Right cardiac atrium (tissue), 5 donors: ENCODE measurements around the gene QSOX1. TPM values are rescaled to one million over a fixed set of nuclear protein-coding genes. Genes with fewer than 3 reads are reported as not detected.
A peak's percentile ranks its signal among the peaks of the same experiment; 100 is the strongest.

Experiments used
- ATAC-seq, 2 donors: fragments of 200-7000 bp; cut with Tn5 transposase; one replicate each; pipeline versions ENCODE4 v1.8.0 to v1.9.1; 2020; ENCODE audit warnings: moderate library complexity in 2 of 2, mild to moderate bottlenecking in 1 of 2
- DNase-seq, 3 donors: peaks; one replicate each; pipeline ENCODE4 v3.0.0-alpha.2; 2020
- H3K27ac ChIP-seq: one replicate; pipeline ENCODE4 v1.5.1; 2013; ENCODE audit warnings: mild to moderate bottlenecking, low read length, control low read depth, moderate library complexity
- H3K27me3 ChIP-seq: one replicate; pipeline ENCODE4 v1.6.1; 2013; ENCODE audit not compliant: control insufficient read depth, insufficient read depth
- H3K4me1 ChIP-seq: one replicate; pipeline ENCODE4 v1.6.1; 2013; ENCODE audit warnings: low read length; ENCODE audit not compliant: control insufficient read depth, insufficient read depth
- H3K4me3 ChIP-seq: one replicate; pipeline ENCODE4 v1.5.1; 2013; ENCODE audit warnings: low read length, control low read depth
- H3K9me3 ChIP-seq: one replicate; pipeline ENCODE4 v1.6.1; 2013; ENCODE audit warnings: low read length; ENCODE audit not compliant: control insufficient read depth
- whole genome bisulfite sequencing: extraction: QIAGEN DNeasy Blood & Tissue Kit; methylation state at CpG from one replicate; pipeline ENCODE4 v1.1.7; 2013; 5-methylcytosine and 5-hydroxymethylcytosine counted together
- intact Hi-C, 4 donors: fragments of 100-400 bp; cut with DNase I; formaldehyde crosslinking; loops; one replicate each; pipeline versions ENCODE4 v1.11.0 to v1.14.0; 2022 to 2023
- polyA plus RNA-seq: library from polyadenylated mRNA; stranded (reverse); fragments of 200-250 nt; gene quantifications from one replicate; pipeline ENCODE4 v1.2.3, GENCODE V29; 2013
- total RNA-seq, 4 donors: library from RNA; stranded (reverse); fragmentation: NEBNext Ultra II Directional; extraction: Animal tissue kit (Norgen Biotek cat#: 25700); gene quantifications; one replicate each; pipeline ENCODE4 v1.2.1, GENCODE V29; 2021
- donor health status: healthy with polysubstance abuse.
- donor health status: DM: no; HTN: yes; CAD: no.
- donor health status: DM: no; HTN: no; CAD: no.
- donor health status: DM: no; HTN: yes; CAD: no; lungs with severe emphysema.
- donor health status: DM: yes; HTN: yes; CAD: no.

QSOX1 gene
- total and polyA plus RNA-seq, 5 donors, result 218 to 399 (median 353) TPM

- H3K4me3 ChIP-seq, result no peak overlapping the region
- H3K27me3 ChIP-seq, result no peaks in the 10 kb centered on the region
- H3K4me1 ChIP-seq, result peaks cover 23% of the 10 kb centered on the region
- intact Hi-C loops, result no loop called here
- ATAC-seq, result no peak
- no peaks in the 10 kb centered on the region for H3K9me3 ChIP-seq
- WGBS, result 76% methylated on average over 16 of the region's 16 CpGs
- peak overlapping the region; percentile 12 for H3K27ac ChIP-seq
- no peak for DNase-seq
These were observed 3.8 kb downstream of the QSOX1 start for GRCh38 chr1:180158149-180159147.

DNA sequence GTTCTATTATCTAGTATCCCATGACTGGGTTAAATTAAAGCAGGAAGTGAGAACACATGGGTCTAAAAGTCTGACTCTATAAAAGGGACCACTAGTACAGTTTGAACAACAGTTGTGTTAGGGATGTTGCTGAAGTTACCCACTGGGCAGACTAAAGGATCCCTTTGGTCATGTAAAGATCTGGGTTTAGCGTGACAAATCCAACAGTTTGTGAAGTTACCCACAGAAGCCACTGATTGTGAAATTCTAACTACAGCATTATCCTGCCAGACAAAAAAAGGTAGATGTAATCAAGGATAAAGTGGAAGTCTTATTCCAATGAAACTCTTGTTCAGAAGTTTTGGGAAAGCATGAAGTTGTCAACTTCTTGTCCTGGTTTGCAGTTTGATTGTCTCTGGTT, 5.7 kb downstream of the QSOX1 start:
- Histone ChIP-seq H3K27me3 (no peaks in the 10 kb centered on the region), H3K9me3 (no peaks in the 10 kb centered on the region), H3K4me3 (no peak overlapping the region), H3K27ac (no peak overlapping the region), H3K4me1 (peaks cover 33% of the 10 kb centered on the region)
- ATAC-seq (no peak), DNase-seq (no peak)
- WGBS, result 86% methylated on average over 1 of the region's 1 CpG
- intact Hi-C loops, result no loop called here

GRCh38 chr1:180163041-180163440, 8.4 kb downstream of the QSOX1 start:
- DNase-seq (no peak), ATAC-seq (no peak)
- 65% methylated on average over 2 of the region's 2 CpGs for WGBS
- H3K27me3 ChIP-seq, result no peaks in the 10 kb centered on the region
- peaks cover 30% of the 10 kb centered on the region for H3K4me1 ChIP-seq
- no peak overlapping the region for H3K27ac ChIP-seq
- no peaks in the 10 kb centered on the region for H3K9me3 ChIP-seq
- intact Hi-C loops, result no loop called here
- H3K4me3 ChIP-seq, result no peak overlapping the region

GRCh38 chr1:180165096-180165495, 10.4 kb downstream of the QSOX1 start:
- Histone ChIP-seq H3K27ac (peak overlapping the region; percentile 11), H3K9me3 (no peaks in the 10 kb centered on the region), H3K4me3 (no peak overlapping the region), H3K4me1 (peaks cover 30% of the 10 kb centered on the region), H3K27me3 (no peaks in the 10 kb centered on the region)
- intact Hi-C loops, result no loop called here
- DNase-seq (no peak), ATAC-seq (no peak)
- 71% methylated on average over 2 of the region's 2 CpGs for WGBS

DNA sequence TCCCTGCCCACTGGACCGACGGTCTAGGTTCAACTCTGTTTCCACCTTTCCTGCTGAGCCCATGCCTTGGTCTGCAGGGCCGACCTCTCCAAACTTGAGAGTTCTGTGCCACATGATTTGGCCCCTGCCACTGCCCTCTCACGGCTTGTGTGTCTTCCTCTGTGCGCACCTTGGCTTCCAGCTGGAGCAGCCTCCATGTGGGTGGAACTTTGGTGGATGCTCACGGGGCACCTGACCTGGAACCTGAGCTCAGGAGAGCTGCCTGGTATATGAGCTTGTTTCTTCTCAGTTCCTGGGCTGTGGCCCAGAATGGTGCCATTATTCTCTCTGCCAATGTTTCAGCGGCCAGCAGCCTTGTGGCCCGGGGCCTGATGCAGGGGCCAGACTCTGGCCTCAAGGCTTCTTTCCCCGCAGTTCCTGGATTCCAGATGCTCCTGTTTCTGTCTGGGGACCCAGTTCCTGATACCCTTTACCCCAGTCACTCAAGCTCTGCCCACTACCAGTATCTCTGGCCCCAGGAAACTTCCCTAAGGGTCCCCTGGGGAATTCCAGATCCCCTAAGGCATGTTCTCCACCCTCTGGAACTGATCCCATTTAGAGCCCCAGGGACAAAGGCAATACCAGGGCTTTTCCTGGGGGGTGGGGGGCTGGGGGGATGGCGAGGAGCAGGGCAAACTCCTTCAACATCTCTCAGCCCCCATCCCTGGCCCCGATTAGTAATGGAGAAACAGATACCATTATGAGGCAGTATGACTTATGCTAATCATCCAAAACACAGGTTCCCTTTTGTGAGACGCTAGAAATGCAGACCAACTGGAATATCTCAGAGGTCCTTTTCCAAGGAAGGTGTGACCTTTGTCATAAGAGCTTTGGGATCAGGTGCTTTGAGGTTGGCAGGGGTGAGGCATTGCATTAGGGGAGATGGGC, 11.1 kb downstream of the QSOX1 start:
- WGBS, result 84% methylated on average over 12 of the region's 12 CpGs
- peaks cover 30% of the 10 kb centered on the region for H3K4me1 ChIP-seq
- intact Hi-C loops, result no loop called here

DNA sequence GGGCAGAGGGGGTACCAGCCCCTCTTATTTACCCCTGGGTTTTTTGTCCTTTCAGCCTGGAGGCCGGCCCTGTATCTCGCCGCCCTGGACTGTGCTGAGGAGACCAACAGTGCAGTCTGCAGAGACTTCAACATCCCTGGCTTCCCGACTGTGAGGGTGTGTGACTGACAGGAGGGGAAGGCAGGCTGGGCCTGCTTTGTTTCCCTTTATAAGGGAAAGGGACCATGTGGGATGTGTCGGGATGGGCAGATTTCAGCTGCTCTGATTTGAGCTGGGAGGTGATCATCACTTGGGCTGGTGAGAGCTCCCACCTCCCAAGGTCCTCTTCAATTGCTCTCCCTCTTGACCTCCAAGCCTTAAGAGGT, 11.7 kb downstream of the QSOX1 start:
- H3K27me3 ChIP-seq, result no peaks in the 10 kb centered on the region
- no peak overlapping the region for H3K4me3 ChIP-seq
- no peak for ATAC-seq
- intact Hi-C loops, result no loop called here
- no peaks in the 10 kb centered on the region for H3K9me3 ChIP-seq
- peaks cover 30% of the 10 kb centered on the region for H3K4me1 ChIP-seq
- WGBS, result 77% methylated on average over 5 of the region's 5 CpGs
- DNase-seq, result no peak
- peak overlapping the region; percentile 77 for H3K27ac ChIP-seq

More for the DNA sequence above, 11.1 kb downstream of the QSOX1 start:
- Histone ChIP-seq H3K4me3 (no peak overlapping the region), H3K27ac (peak overlapping the region; percentile 77), H3K27me3 (no peaks in the 10 kb centered on the region), H3K9me3 (no peaks in the 10 kb centered on the region)
- no peak for DNase-seq
- no peak for ATAC-seq

DNA sequence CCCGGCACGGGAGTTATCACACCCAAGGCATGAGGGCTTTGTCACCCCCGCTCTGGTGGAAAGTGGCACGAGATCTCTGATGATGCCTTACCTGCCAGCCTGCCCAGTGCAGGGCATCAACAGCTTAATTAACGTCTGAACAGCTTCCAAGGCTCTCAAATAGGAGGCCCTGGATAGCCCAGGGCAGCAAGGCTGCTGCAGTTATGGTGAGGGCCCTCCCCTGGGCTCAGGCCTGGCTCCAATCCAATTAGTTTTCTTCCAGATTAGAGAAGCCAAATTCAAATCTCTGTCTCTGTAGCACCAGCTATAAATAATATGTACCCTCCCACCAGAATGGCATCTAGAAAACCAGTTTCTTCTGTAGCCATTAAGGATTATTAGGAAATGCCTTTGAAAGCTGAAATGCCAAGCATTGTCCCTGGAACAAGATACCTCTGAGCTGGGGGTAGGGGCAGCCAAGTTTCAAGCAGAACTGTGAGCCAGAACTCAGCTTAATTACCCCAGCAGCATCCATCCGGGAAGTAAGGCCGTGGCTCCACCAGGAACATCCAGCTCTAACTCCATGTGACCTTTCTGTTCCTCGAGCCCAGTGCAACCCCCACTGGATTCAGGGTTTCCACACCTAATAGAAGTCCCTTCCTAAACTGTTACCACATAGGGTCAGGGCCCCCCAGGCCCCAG, 12.5 kb downstream of the QSOX1 start:
- DNase-seq (peak in 2 of 3 donors; percentile 65 to 74), ATAC-seq (peak; percentile 53 to 61)
- WGBS, result 43% methylated on average over 8 of the region's 8 CpGs
- Histone ChIP-seq H3K27ac (peak overlapping the region; percentile 77), H3K27me3 (no peaks in the 10 kb centered on the region), H3K4me3 (no peak overlapping the region), H3K9me3 (no peaks in the 10 kb centered on the region), H3K4me1 (peaks cover 32% of the 10 kb centered on the region)
- intact Hi-C loops, result no loop called here

DNA sequence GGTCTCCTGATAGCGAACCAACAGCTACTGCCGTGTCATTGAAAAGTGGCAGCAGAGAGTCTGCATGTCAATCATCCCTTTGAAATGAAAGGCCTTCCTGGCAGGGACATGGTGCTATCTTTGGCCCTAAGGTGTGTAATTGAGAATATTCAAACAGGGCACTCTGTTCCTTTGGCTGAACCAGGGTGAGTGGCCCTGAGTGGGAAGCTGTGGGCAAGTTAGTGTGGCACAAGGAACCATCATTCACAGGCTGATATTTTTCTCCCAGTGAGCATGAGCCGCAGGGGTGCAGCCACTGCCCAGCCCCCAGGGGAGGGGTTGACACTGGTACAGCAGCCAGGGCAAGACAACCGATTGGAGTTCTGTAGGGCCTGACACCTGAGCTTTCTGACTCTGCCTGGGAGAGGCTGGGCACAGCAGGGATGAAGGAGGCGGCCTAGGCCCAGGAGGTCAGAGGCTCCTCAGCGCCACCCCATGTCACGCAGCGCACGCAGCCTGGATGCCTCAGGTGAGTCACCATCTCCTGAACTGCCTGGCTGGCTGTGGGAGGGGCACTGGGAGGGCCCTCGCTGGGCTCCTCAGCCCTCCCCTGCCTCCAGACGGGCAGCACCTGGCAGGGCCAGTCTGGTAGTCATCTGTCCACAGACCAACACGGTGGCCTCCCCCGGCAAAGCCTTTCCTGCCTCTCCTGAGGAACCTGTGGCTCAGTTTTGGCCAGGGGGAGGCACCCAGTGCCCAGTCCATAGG, 13.2 kb downstream of the QSOX1 start:
- ATAC-seq, result peak; percentile 49 to 59
- Histone ChIP-seq H3K27ac (peak overlapping the region; percentile 77), H3K4me3 (no peak overlapping the region), H3K27me3 (no peaks in the 10 kb centered on the region), H3K4me1 (peaks cover 32% of the 10 kb centered on the region), H3K9me3 (no peaks in the 10 kb centered on the region)
- DNase-seq, result peak in 2 of 3 donors; percentile 67 to 69
- 79% methylated on average over 13 of the region's 13 CpGs for WGBS
- intact Hi-C loops, result no loop called here

- Histone ChIP-seq H3K4me1 (peaks cover 34% of the 10 kb centered on the region), H3K9me3 (no peaks in the 10 kb centered on the region), H3K27me3 (no peaks in the 10 kb centered on the region), H3K4me3 (no peak overlapping the region), H3K27ac (peak overlapping the region; percentile 71)
- DNase-seq (no peak), ATAC-seq (peak; percentile 15 to 20)
- 72% methylated on average over 12 of the region's 12 CpGs for WGBS
- intact Hi-C loops, result no loop called here
These were observed 14.3 kb downstream of the QSOX1 start for GRCh38 chr1:180168786-180169639.
